IPS-15b (cell line): Measurements from ENCODE around the gene NOTUM.

ENCODE experiments used
- H3K27me3 ChIP-seq: one replicate; pipeline ENCODE4 v1.6.1; 2013; ENCODE audit warnings: low read length; ENCODE audit not compliant: control insufficient read depth, insufficient read depth
- H3K36me3 ChIP-seq: one replicate; pipeline ENCODE4 v1.6.1; 2013; ENCODE audit warnings: low read length; ENCODE audit not compliant: control insufficient read depth, insufficient read depth
- H3K4me1 ChIP-seq: one replicate; pipeline ENCODE4 v1.6.1; 2013; ENCODE audit warnings: mild to moderate bottlenecking, low read length; ENCODE audit not compliant: control insufficient read depth, insufficient read depth
- H3K4me3 ChIP-seq: one replicate; pipeline ENCODE4 v1.5.1; 2013; ENCODE audit warnings: low read depth, low read length
- H3K9ac ChIP-seq: one replicate; pipeline ENCODE4 v1.6.1; 2013; ENCODE audit warnings: low read depth, mild to moderate bottlenecking, low read length
- H3K9me3 ChIP-seq: one replicate; pipeline ENCODE4 v1.6.1; 2013; ENCODE audit warnings: mild to moderate bottlenecking, low read length; ENCODE audit not compliant: control insufficient read depth, insufficient read depth

The NOTUM gene

GRCh38 chr17:81932333-81932983 is 28.5 kb downstream of the NOTUM start:
- no peaks in the 10 kb centered on the region for H3K9me3 ChIP-seq
- no peaks in the 10 kb centered on the region for H3K4me1 ChIP-seq
- peaks cover 3% of the 10 kb centered on the region for H3K27me3 ChIP-seq
- H3K9ac ChIP-seq: no peak overlapping the region
- H3K36me3 ChIP-seq: peaks cover 17% of the 10 kb centered on the region
- no peak overlapping the region for H3K4me3 ChIP-seq

- no peak overlapping the region for H3K4me3 ChIP-seq
Measured at GRCh38 chr17:81931557-81932332, 29.2 kb downstream of the NOTUM start.

GRCh38 chr17:81931189-81931556 is 29.8 kb downstream of the NOTUM start:
- no peaks in the 10 kb centered on the region for H3K9me3 ChIP-seq
- H3K4me3 ChIP-seq: no peak overlapping the region
- peaks cover 2% of the 10 kb centered on the region for H3K4me1 ChIP-seq
- H3K9ac ChIP-seq: no peak overlapping the region
- H3K36me3 ChIP-seq: peaks cover 17% of the 10 kb centered on the region
- H3K27me3 ChIP-seq: peaks cover 3% of the 10 kb centered on the region

More at GRCh38 chr17:81931557-81932332, 29.2 kb downstream of the NOTUM start:
- no peaks in the 10 kb centered on the region for H3K4me1 ChIP-seq
- H3K9me3 ChIP-seq: no peaks in the 10 kb centered on the region
- peaks cover 3% of the 10 kb centered on the region for H3K27me3 ChIP-seq
- H3K36me3 ChIP-seq: peaks cover 17% of the 10 kb centered on the region
- H3K9ac ChIP-seq: no peak overlapping the region

- Histone ChIP-seq H3K4me3 (no peak overlapping the region), H3K9ac (no peak overlapping the region), H3K27me3 (peaks cover 3% of the 10 kb centered on the region), H3K36me3 (peaks cover 17% of the 10 kb centered on the region), H3K9me3 (no peaks in the 10 kb centered on the region), H3K4me1 (peaks cover 5% of the 10 kb centered on the region)
Measured at GRCh38 chr17:81930142-81931125, 30.6 kb downstream of the NOTUM start.

GRCh38 chr17:81929253-81930141 is 31.5 kb downstream of the NOTUM start:
- Histone ChIP-seq H3K9me3 (no peaks in the 10 kb centered on the region), H3K27me3 (peaks cover 3% of the 10 kb centered on the region), H3K4me3 (peak overlapping the region; percentile 72), H3K4me1 (peaks cover 9% of the 10 kb centered on the region), H3K36me3 (peaks cover 9% of the 10 kb centered on the region), H3K9ac (no peak overlapping the region)

- Histone ChIP-seq H3K4me1 (peaks cover 11% of the 10 kb centered on the region), H3K9me3 (no peaks in the 10 kb centered on the region), H3K9ac (peak overlapping the region; percentile 41), H3K4me3 (peak overlapping the region; percentile 72), H3K27me3 (peaks cover 3% of the 10 kb centered on the region), H3K36me3 (peaks cover 2% of the 10 kb centered on the region)
Measured at GRCh38 chr17:81928544-81929252, 32.3 kb downstream of the NOTUM start.

- peaks cover 11% of the 10 kb centered on the region for H3K4me1 ChIP-seq
- peaks cover 1% of the 10 kb centered on the region for H3K36me3 ChIP-seq
- peaks cover 3% of the 10 kb centered on the region for H3K27me3 ChIP-seq
- peak within 1 kb of the TSS; percentile 73 for H3K9ac ChIP-seq
- H3K4me3 ChIP-seq: peak within 1 kb of the TSS; percentile 72
- no peaks in the 10 kb centered on the region for H3K9me3 ChIP-seq
Measured at GRCh38 chr17:81927653-81928543, 33.1 kb downstream of the NOTUM start, which contains the start of gene MAFG. Gene MAFG (minus strand): TSS chr17:81927735. CDS start chr17:81923185, 4,550 bp downstream.

- Histone ChIP-seq H3K9ac (peak overlapping the region; percentile 73), H3K4me1 (peaks cover 11% of the 10 kb centered on the region), H3K4me3 (peak overlapping the region; percentile 68), H3K9me3 (no peaks in the 10 kb centered on the region), H3K36me3 (peaks cover 7% of the 10 kb centered on the region), H3K27me3 (peaks cover 3% of the 10 kb centered on the region)
Measured at GRCh38 chr17:81927152-81927652, 33.8 kb downstream of the NOTUM start.

GRCh38 chr17:81926451-81927151 is 34.4 kb downstream of the NOTUM start:
- Histone ChIP-seq H3K4me3 (peak overlapping the region; percentile 68), H3K9ac (peak overlapping the region; percentile 73), H3K4me1 (peaks cover 11% of the 10 kb centered on the region)

More at GRCh38 chr17:81926451-81927151, 34.4 kb downstream of the NOTUM start:
- Histone ChIP-seq H3K36me3 (peaks cover 13% of the 10 kb centered on the region), H3K27me3 (peaks cover 3% of the 10 kb centered on the region), H3K9me3 (no peaks in the 10 kb centered on the region)
